ENCODE measurements around the gene DCTN1.

Gene DCTN1

DNA sequence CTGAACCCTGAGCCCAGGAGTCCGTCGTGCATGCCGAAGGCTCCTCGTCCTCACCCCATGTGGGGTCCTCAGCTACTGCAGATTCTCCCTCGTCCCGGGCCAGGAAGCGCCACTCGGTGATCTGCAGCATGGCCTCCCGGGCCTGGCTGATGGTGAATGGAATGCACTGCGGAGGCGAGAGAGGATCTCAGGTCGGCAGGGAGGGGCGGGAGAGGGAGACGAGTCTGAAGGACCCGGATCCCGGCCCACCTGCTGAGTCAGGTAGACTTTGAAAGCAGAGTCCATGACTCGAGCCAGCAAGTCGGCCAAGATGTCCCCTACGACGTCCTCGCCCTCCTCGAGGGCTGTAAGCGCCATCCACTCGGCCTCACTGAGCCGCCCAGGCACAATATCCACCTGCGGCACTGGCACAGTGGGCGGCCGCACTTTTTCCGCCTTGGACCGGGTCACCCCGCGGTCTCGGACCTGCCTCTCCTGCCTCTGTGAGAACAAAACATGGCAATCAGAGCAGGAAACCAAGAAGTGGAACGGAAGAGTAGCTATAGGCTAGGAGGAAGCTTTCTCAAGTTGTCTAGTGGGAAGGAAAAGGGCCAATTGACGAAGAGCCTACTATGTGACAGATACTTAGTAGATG, 35.8 kb upstream of the DCTN1 start:
- H3K27ac ChIP-seq: no peak overlapping the region
- in situ Hi-C loops (cut with HindIII; ENCODE audit: low pct_ligation_motif_present, low sequenced_read_pairs): no loop called here
- no peaks in the 10 kb centered on the region for H3K36me3 ChIP-seq (replicated peaks)
- TF ChIP-seq, protein P1, sequence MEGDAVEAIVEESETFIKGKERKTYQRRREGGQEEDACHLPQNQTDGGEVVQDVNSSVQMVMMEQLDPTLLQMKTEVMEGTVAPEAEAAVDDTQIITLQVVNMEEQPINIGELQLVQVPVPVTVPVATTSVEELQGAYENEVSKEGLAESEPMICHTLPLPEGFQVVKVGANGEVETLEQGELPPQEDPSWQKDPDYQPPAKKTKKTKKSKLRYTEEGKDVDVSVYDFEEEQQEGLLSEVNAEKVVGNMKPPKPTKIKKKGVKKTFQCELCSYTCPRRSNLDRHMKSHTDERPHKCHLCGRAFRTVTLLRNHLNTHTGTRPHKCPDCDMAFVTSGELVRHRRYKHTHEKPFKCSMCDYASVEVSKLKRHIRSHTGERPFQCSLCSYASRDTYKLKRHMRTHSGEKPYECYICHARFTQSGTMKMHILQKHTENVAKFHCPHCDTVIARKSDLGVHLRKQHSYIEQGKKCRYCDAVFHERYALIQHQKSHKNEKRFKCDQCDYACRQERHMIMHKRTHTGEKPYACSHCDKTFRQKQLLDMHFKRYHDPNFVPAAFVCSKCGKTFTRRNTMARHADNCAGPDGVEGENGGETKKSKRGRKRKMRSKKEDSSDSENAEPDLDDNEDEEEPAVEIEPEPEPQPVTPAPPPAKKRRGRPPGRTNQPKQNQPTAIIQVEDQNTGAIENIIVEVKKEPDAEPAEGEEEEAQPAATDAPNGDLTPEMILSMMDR (IDR thresholded peaks at IDR 0.05; ENCODE audit: low read depth, low read length, missing control alignments): no peak
- DNase-seq: no peak
- peak overlapping the region; percentile 57 for H3K4me3 ChIP-seq (ENCODE audit: low read depth, low read length)
- H3K27me3 ChIP-seq (replicated peaks): no peaks in the 10 kb centered on the region

DNA sequence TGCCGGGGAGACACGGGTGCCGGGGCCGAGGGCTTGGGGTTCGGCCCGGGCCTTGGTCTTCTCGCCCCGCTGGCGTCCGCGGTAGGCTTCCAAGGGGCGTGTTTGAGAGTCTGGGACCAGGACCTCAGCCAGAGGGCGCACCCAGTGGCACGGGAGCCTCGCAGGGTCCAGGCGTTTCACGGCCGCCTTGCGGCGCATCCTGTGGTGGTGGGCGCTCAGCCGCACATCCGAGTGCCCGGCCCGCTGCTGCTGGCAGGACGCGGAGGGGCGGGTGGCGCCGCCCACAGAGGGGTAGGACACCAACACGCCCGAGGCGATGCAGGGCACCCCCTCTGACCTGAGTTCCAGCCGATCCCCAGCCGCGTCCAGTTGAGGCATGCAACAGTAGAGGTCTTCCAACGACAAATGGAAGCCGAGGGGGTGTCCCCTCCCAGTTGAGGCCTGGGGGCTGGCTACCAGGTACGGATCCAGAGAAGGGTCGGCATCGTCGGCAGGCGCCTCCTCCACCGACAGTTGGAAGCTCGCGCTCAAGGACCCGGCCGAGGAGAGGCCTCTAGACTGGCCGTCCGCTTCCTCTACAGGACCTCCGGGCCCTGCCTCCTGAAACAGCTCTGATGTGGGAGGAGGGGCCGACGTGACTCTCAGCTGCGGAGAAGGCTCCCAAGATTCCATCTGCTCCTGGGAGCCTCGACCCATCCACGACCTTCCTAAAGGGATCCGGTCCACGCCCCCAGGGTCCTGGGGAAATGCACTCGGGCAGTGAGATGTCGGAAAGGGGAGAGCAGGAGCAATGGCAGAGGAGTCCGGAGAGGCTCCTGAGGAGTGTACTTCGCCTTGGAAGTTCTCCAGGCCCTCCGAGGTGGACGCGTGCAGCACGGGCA, 35.0 kb upstream of the DCTN1 start:
- no peak overlapping the region for H3K27ac ChIP-seq
- no peak for DNase-seq

DNA sequence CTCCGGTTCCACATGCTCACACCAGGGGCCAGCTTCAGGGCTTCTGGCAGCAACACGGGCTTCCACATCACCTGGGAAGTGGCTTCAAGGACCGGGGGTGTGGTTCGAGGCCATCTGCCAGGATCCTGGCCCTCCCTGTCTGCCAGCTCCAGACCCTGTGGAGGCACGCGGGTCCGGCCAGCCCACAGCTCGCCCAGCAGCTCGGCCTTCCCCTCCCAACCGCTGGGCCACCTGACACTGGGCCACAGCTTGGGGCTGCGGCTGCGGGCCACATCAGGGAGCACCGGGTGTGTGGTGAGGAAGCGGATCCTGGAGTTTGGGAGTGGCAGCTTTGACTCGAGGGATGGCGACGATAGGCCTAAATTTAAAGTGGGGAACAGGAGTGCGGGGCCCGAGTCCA, 34.3 kb upstream of the DCTN1 start:
- DNase-seq: no peak
- Histone ChIP-seq H3K27ac (no peak overlapping the region), H3K36me3 (replicated peaks) (no peaks in the 10 kb centered on the region), H3K4me3 (ENCODE audit: low read depth, low read length) (peak overlapping the region; percentile 57), H3K27me3 (replicated peaks) (no peaks in the 10 kb centered on the region)
- TF ChIP-seq, protein P1 (IDR thresholded peaks at IDR 0.05; ENCODE audit: low read depth, low read length, missing control alignments): no peak
- in situ Hi-C loops (cut with HindIII; ENCODE audit: low pct_ligation_motif_present, low sequenced_read_pairs): no loop called here

More for the DNA sequence above, 35.0 kb upstream of the DCTN1 start:
- no peaks in the 10 kb centered on the region for H3K27me3 ChIP-seq (replicated peaks)
- TF ChIP-seq, protein P1 (IDR thresholded peaks at IDR 0.05; ENCODE audit: low read depth, low read length, missing control alignments): peak; percentile 46
- no peaks in the 10 kb centered on the region for H3K36me3 ChIP-seq (replicated peaks)
- H3K4me3 ChIP-seq (ENCODE audit: low read depth, low read length): peak overlapping the region; percentile 57
- in situ Hi-C loops (cut with HindIII; ENCODE audit: low pct_ligation_motif_present, low sequenced_read_pairs): no loop called here

DNA sequence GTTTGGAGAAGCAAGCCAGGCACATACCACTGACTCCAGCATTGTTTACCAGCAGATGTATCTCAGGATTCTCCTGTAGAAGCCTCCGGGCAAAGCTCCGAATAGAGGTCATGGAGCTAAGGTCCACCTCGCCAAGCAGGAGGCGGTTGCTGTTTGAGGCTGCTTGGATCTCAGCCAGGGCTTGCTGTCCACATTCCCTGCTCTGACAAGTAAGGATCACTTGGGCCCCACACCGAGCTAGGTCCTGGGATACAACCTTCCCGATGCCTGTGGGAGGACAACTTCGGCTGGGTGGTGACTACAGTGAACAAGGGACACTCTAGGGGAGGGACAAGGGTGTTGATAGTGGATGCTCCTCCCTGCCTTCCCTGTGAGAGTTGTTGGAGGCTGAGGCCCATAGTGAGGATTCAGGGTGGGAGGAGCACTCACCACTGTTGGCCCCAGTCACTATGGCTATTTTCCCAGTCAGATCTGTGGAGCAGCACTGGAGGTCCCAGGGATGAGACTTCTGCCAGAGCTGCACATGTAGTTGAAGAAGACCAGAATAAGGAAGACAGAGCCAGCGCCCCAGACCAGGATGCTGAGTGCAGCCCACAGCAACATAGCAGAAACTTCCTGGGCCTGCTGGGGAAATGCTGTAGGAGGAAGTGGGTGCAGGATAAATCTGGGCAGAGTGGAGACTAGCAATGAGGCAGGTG, 33.0 kb upstream of the DCTN1 start:
- Histone ChIP-seq H3K27ac (no peak overlapping the region), H3K36me3 (replicated peaks) (no peaks in the 10 kb centered on the region), H3K4me3 (ENCODE audit: low read depth, low read length) (no peak overlapping the region), H3K27me3 (replicated peaks) (no peaks in the 10 kb centered on the region)
- DNase-seq: no peak
- TF ChIP-seq, protein P1 (IDR thresholded peaks at IDR 0.05; ENCODE audit: low read depth, low read length, missing control alignments): no peak
- in situ Hi-C loops (cut with HindIII; ENCODE audit: low pct_ligation_motif_present, low sequenced_read_pairs): no loop called here

DNA sequence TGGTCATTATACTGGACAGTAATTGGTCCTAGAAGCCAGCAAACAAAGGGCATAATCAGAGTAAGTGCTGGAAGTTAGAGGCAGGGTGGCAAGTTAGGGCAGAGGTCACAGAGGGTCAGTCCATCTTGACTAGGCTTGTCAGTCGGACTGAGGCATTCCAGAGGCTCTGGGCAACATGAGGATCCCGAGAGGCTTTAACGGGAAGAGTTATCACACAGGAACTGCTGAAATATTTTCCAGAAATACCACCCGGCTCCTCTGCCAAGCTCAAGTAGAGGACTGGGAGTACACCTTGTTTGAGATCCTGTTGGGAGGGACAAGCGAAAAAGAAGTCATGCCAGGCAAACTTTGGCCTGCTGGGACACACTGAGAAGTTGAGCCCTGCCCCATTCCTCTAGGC, 27.6 kb upstream of the DCTN1 start:
- H3K4me3 ChIP-seq (ENCODE audit: low read depth, low read length): no peak overlapping the region
- TF ChIP-seq, protein P1 (IDR thresholded peaks at IDR 0.05; ENCODE audit: low read depth, low read length, missing control alignments): no peak
- no peak for DNase-seq
- in situ Hi-C loops (cut with HindIII; ENCODE audit: low pct_ligation_motif_present, low sequenced_read_pairs): no loop called here
- no peak overlapping the region for H3K27ac ChIP-seq
- no peaks in the 10 kb centered on the region for H3K27me3 ChIP-seq (replicated peaks)
- H3K36me3 ChIP-seq (replicated peaks): no peaks in the 10 kb centered on the region

All from brain microvascular endothelial cell (primary cell).